Measurements from ENCODE around the gene CYP4F8.

GRCh38 chr19:15671891-15672579 is 57.0 kb downstream of the CYP4F8 start:
- TF ChIP-seq CTCF (IDR thresholded peaks at IDR 0.05; ENCODE audit: low read depth, low read length, missing input control): no peak
- TF ChIP-seq MAX (IDR thresholded peaks at IDR 0.05): no peak
- no peak for TF ChIP-seq JUND (IDR thresholded peaks at IDR 0.05)
- no peak for TF ChIP-seq REST (IDR thresholded peaks at IDR 0.05)

All from liver (tissue), 3 donors.